SKM-1 (cell line): ENCODE data around the gene CDC6.

ENCODE experiments used
- DNase-seq: peaks from one replicate; lab custom pipeline; 2025; ENCODE audit not compliant: unreplicated experiment; lab: John Stamatoyannopoulos, UW

The CDC6 gene

DNA sequence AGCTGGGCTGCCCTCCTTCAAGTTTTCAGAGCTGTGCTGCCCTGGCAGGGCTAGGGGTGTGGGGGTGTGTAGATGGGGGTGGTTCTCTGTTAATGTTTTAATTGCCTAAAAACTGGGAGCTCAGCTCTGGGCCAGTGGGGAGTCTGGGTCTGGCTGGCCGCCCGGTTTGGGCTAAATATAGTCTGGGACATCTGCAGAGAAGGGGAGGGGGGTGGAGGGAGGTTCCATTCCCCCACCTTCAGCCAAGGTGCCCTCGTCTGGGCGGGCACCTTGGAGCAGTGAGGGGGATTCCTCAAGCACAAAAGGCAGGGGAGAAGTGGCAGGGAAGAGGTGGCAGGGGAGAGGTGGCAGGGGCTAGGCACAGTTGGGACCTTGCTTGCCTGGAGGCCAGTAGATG, 34.3 kb downstream of the CDC6 start:
- DNase-seq = no peak

DNA sequence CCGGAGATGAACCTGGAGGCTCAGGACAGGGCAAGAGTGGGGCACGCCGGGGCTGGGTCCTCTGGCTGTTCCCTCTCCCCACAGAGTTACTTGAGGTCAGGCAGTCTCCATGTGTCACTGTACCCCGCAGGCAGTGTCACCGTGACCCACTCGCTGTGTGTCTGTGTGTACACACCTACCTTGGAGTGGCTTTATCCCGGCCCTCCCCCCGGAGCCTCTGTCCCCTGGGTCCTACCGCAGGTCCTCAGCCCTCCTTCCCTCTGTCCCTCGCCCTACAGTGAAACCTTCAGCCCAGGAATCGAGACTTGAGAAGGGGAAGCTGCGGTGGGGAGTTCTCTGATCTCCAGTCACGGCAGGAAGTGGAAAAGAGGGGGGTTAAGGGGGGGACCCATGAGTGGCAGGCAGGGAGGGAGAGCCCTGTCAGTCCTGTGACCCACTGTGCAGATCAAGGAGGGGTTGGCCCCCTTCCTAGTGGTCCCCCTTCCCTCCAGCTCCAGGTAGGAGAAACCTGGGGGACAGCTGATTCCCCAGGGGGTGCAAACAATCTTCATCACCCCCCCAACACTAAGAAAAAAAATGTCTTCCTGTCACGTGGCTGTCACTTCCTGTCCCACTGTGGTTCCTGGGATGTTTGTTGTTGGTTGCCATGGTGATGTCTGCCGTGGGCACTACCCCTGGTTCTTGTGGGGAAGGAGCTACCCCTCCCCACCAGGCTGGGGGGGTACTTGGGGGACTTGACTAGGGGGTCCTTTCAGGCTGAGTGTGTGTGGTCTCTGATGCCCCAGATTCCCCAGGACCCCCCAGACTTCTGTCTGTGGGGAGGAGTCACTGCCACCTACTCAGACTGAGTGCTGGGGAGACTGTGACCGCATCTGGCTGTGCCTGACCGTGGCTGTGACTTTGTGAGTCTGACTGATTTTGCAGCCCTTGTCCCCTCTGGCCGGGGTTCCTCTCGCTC, 35.0 kb downstream of the CDC6 start:
- peak; percentile 98 for DNase-seq

- no peak for DNase-seq
These were observed 36.0 kb downstream of the CDC6 start for GRCh38 chr17:40323391-40324381.

GRCh38 chr17:40325156-40326013, 37.7 kb downstream of the CDC6 start:
- no peak for DNase-seq

DNA sequence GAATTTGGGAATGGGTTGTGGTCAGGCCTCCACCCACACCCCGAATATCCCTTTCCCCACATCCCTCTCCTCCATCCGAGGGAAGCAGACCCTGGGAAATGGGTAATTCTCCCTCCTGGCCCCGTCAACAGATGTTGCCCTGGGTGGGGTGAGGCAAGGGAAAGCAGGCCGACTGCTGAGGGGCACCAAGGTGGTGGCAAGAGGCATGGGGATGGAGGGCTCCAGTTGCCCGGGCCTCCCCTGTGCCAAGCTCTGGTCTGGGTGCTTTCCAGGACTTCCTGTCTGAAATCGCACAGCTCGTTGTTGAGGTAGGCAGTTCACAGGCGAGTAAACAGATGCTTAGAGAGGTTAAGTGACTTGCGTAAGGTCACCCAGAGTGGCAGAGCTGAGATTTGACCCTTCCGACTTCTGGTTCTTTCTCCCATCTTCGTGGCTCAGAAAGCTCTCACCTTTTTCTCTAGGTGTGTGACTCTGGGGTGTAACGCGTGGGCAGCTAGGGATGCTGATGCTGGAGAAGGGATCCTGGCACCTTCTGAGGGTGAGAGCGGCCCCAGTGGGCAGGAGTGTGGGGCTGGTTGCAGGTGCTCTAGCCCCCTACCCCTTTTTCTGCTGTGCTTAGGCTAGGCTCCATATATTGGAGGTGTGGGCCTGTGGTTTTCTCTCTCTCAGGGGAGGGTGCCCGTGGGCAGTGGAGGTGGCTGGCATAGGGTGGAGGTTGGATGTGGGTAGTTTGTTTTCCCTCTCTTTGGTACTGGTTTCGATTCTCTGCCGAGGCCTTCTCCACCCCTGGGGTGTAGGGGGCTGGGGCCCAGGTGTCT, 38.5 kb downstream of the CDC6 start:
- no peak for DNase-seq

GRCh38 chr17:40326832-40327199, 39.1 kb downstream of the CDC6 start:
- no peak for DNase-seq

GRCh38 chr17:40327244-40327729, 39.6 kb downstream of the CDC6 start:
- no peak for DNase-seq

DNA sequence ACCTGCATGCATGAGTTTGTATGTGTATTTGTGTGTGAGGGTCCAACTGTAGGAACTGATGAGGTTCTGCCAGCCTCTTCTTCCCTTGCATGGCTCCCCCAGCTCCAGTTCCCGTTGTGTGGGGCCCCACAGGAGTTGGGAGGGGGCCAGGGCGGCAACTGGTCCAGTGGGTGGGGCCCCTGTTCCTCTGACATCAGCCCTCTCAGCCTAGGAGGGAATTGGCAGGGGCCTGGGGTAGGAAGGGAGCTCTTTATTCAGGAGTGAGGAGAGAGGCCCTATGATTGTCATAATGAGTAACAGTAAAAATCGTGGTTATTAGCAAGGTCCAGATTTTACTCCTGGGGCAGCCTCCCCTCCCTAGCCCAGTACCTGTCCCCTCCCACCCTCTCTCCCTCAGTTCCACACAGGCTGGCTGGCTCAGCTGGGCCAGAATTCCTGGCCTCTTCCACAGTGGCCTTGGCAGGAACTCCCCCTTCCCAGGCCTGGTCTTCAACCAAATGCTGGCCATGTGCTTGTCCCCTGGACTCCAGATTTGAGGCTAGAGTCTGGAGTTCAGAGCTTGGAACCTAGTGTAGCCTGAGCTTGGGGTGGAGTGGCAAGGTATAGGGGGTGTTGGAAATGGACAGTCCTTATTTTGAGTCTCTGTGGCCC, 40.2 kb downstream of the CDC6 start:
- no peak for DNase-seq

GRCh38 chr17:40328386-40328766, 40.7 kb downstream of the CDC6 start:
- DNase-seq = no peak

GRCh38 chr17:40329839-40330794, 42.4 kb downstream of the CDC6 start:
- peak; percentile 79 for DNase-seq

- no peak for DNase-seq
These were observed 43.3 kb downstream of the CDC6 start for GRCh38 chr17:40330850-40331470.

GRCh38 chr17:40331743-40332641, 44.3 kb downstream of the CDC6 start:
- no peak for DNase-seq

GRCh38 chr17:40333781-40334448, 46.2 kb downstream of the CDC6 start:
- peak; percentile 80 for DNase-seq

- no peak for DNase-seq
These were observed 47.9 kb downstream of the CDC6 start for GRCh38 chr17:40335620-40336019.

- no peak for DNase-seq
These were observed 49.7 kb downstream of the CDC6 start for GRCh38 chr17:40337351-40337750.

GRCh38 chr17:40338058-40338457, 50.4 kb downstream of the CDC6 start:
- peak; percentile 70 for DNase-seq
